Coronary artery (tissue), 2 donors: Measurements from ENCODE around the gene TMEM108.

Source experiments
- DNase-seq: peaks from one replicate; pipeline ENCODE4 v3.0.0-alpha.2; 2017; ENCODE audit warnings: low spot score
- H3K27ac ChIP-seq, 2 donors: fragments of 200-600 bp; sonication (generic); one replicate each; pipeline ENCODE4 v1.5.1; 2016 to 2019
- H3K4me3 ChIP-seq: fragments of 200-600 bp; sonication (generic); 2 replicates; pipeline ENCODE4 v1.5.1; 2016; ENCODE audit warnings: mild to moderate bottlenecking, moderate library complexity
- TF ChIP-seq, protein P1 (sequence below): fragments of 200-600 bp; sonication (generic); IDR thresholded peaks from one replicate; pipeline ENCODE4 v1.5.1; 2019; ENCODE audit warnings: antibody characterized with exemption

TMEM108 gene

DNA sequence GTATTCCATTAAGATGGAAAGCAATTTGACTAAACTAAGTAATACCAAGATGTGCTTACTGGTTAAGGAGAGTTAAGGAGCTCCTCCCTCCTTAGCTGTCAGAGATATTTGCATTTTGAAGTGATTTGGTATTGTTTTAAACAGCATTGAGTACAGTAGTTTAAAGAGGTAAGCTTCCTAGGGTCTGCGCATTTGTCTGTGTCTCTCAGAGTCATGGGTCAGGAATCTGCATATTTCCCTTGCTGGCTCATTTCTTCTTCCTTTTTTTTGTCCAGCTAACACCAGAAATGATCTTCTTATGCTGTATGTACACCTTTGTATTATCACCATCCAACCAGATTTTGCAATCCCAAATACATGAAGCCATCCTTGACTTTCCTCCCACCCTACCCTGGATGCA, 198.7 kb downstream of the TMEM108 start:
- no peak overlapping the region for H3K27ac ChIP-seq
- TF ChIP-seq, protein P1, sequence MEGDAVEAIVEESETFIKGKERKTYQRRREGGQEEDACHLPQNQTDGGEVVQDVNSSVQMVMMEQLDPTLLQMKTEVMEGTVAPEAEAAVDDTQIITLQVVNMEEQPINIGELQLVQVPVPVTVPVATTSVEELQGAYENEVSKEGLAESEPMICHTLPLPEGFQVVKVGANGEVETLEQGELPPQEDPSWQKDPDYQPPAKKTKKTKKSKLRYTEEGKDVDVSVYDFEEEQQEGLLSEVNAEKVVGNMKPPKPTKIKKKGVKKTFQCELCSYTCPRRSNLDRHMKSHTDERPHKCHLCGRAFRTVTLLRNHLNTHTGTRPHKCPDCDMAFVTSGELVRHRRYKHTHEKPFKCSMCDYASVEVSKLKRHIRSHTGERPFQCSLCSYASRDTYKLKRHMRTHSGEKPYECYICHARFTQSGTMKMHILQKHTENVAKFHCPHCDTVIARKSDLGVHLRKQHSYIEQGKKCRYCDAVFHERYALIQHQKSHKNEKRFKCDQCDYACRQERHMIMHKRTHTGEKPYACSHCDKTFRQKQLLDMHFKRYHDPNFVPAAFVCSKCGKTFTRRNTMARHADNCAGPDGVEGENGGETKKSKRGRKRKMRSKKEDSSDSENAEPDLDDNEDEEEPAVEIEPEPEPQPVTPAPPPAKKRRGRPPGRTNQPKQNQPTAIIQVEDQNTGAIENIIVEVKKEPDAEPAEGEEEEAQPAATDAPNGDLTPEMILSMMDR = no peak
- DNase-seq = no peak
- no peak overlapping the region for H3K4me3 ChIP-seq

DNA sequence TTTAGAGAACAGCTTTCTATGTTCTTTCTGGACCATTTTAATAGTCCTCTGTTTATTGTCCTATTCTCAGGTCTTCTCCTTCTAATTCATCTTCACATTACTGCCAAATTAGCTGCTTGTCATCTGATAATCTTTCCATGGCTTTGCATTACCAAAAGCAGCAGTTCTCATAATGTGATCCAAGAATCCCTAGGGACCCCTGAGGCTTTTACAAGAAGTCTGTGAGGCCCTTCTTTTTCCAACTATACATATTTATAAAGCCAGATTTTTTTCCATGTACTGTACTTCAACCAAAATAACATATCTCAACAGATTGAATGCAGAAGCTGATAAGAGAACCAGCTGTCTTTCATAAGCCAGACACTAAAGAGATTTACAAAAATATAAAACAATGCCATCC, 199.2 kb downstream of the TMEM108 start:
- no peak for DNase-seq
- Histone ChIP-seq H3K4me3 (no peak overlapping the region), H3K27ac (no peak overlapping the region)
- TF ChIP-seq, protein P1 = no peak

DNA sequence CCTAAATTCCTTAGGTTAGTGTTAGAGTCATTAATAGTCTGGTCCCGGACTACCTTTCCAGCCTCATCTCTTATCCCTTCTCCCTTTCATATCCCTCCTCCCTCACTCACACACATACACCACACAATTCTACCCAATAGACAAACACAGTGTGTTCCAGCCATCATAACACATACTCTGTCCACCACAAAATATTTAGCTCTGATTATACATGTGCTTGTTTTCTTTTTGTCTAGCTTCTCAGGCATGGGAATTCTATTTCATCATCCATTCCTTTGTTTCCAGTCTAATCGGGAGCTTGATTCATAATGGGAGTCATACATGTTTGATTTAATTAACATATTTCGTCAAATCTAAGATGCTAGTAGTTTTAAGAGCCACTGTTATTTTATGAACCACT, 199.8 kb downstream of the TMEM108 start:
- TF ChIP-seq, protein P1 = no peak
- DNase-seq = no peak
- Histone ChIP-seq H3K27ac (no peak overlapping the region), H3K4me3 (no peak overlapping the region)

DNA sequence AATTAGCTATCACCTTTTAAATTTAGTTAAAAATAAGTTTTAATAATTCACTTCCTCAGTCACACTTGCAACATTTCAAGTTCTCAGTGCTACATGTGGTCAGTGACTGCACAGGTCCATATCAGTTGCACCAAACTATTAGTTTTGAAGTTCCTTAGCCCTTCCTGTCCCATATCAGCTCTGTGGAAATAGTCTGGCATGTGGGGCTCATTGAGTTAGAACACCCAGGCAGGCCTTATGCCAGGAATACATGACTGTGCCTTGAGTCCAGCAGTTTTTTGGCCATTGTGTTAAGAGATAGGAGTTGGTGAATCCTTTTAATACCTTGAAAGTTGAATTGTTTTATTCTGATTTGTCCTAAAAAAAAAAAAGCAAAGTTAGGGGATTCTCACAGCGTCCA, 207.9 kb downstream of the TMEM108 start:
- DNase-seq = no peak
- TF ChIP-seq, protein P1 = no peak
- H3K4me3 ChIP-seq = no peak overlapping the region
- no peak overlapping the region for H3K27ac ChIP-seq

DNA sequence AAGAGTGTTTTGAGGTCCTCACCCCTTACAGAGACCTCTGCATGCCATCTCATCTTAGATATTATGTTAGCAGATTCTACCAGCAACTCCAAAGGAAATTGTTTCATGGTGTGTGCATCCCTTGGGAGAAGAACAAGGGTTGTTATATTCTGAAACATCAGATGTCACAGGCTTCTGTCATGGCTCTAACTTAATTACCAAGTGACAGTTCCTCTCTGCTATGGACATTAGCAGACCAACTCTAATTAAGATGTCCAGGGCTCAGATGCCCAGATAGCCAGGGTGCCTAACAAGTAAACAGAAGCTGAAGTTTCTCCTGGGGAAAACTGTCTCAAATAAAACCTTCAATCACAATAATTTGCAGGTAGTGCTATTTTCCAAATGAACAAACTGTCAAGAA, 208.6 kb downstream of the TMEM108 start:
- TF ChIP-seq, protein P1 = no peak
- H3K27ac ChIP-seq = no peak overlapping the region
- no peak for DNase-seq
- no peak overlapping the region for H3K4me3 ChIP-seq

DNA sequence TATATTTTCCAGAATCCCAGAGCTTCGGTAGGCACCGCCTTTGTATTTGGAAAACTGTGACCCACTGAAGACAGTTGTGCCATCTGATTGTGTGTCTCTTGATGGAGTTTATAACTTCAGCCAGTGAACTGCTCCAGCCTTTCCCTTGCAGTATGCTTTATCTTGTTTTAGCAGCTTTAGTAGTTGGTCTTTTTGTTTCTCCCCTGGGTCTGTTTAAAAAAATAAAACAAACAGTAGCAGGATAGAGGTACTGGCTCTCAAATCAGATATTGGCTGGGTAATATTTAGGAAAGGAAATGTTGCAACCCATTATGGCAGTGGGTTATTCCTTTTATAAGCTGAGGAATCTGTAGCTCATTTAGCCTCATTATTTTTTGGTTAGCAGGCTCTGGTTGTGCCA, 210.2 kb downstream of the TMEM108 start:
- H3K4me3 ChIP-seq = no peak overlapping the region
- TF ChIP-seq, protein P1 = no peak
- no peak overlapping the region for H3K27ac ChIP-seq
- no peak for DNase-seq

DNA sequence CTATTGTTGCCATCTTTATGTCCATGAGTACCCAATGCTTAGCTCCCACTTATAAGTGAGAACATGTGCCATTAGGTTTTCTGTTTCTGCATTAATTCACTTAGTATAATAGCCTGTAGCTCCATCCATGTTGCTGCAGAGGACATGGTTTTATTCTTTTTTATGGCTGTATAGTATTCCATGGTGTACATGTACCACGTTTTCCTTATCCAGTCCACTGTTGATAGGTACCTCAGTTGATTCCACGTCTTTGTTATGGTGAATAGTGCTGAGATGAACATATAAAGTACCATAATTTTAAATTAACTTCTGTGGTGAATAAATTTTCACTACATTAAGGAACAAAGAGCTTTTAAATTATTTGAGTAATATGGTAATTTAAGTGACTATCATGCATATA, 211.3 kb downstream of the TMEM108 start:
- H3K27ac ChIP-seq = no peak overlapping the region
- TF ChIP-seq, protein P1 = no peak

More for the DNA sequence above, 211.3 kb downstream of the TMEM108 start:
- H3K4me3 ChIP-seq = no peak overlapping the region
- DNase-seq = no peak
